HG03135 (cell line): ENCODE data around the gene LMAN1L.
A peak's percentile ranks its signal among the peaks of the same experiment; 100 is the strongest.

Source experiments
- ATAC-seq: cut with Tn5 transposase; IDR thresholded peaks from one replicate; pipeline ENCODE4 v1.9.1; 2021; ENCODE audit warnings: mild to moderate bottlenecking, moderate library complexity; ENCODE audit not compliant: unreplicated experiment

The LMAN1L gene

GRCh38 chr15:74809956-74810355 lies 2.7 kb upstream of the LMAN1L start:
- ATAC-seq = no peak

- no peak for ATAC-seq
Observed at GRCh38 chr15:74815121-74815934, 2.7 kb downstream of the LMAN1L start.

DNA sequence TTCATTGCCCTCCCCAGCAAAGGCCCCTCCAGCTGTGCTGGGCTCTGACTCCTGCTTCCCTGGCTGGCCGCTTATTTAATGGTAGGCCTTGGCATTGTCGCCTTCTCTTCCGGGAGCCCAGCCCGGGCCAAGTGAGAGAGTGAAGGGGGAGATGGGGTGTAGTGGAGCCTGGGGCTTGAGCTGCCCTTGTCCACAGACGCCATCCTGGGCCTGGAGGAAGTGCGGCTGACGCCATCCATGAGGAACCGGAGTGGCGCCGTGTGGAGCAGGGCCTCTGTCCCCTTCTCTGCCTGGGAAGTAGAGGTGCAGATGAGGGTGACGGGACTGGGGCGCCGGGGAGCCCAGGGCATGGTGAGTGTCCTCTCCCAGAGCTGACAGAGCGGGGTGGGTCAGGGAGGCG lies 3.3 kb downstream of the LMAN1L start:
- no peak for ATAC-seq

DNA sequence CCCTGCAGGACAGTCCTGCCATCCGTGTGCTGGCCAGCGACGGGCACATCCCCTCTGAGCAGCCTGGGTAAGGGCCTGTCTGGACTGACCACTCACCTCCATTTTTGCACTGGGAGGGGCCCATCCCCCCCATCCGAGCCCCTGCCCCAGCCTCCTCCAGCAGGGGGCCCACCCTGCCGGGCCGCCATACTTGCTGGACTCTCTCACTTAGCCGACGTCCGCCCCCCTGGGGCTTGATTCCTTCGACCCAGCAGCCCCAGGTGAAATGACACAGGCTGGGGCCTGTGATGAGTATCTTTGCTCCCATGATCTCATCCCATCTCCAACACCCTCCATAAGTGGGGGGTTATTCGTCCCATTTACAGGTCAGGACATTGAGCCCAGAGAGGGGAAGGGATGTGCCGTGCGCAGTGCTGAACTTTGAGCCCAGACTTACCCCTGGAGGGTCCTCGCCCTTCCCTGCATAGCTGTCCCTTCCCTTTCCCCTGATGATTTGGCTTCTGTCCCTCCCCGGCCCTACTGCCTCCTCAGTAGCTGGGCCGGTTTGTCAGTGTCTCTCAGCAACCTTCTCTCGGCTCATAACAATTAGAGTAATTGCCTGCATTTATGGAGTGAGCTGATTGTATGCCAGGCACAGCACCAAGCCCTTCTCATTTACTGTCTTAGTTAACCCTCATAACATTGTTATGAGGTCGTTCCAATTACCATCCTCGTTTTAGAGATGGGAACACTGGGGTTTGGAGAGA lies 4.2 kb downstream of the LMAN1L start:
- no peak for ATAC-seq

DNA sequence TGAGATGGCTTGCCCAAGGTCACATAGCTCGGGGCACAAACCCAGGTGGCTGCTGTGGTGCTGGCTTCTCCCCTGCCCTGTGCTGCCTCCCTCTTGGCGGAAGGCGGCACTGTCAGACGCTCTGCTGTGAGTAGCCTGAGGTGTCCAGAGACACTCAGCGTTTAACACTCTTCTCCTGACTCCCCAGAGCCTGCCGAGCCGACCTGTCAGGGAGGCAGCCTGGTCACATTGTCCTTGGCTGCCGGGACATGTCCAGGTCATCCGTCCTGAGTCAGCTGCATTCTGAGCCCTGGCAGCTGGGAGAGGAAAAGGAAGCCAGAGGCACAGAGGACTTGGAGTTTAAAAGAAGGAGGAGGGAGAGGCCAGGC lies 4.7 kb downstream of the LMAN1L start:
- ATAC-seq = no peak

DNA sequence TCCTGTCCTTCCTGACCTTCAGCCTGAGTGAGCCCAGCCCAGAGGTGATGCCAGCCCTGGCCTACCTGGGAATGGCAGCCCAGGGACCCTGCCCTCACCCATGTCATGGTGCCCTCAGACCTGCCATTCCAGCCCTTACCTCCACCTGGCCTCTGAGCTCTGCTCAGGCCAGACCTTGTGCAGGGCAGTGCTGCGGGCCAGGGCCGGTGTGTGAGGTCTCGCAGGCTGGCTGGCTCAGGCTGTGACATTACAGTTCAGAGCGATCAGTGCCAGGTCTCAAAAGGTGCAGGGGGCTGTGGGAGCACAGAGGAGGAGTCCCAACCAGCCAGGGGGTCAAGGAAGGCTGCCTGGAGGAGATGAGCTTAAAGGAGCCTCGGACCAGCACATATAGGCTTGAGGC lies 7.4 kb downstream of the LMAN1L start:
- ATAC-seq = no peak

GRCh38 chr15:74821091-74821789 lies 8.6 kb downstream of the LMAN1L start:
- ATAC-seq = peak; percentile 80

GRCh38 chr15:74821790-74822158 lies 9.1 kb downstream of the LMAN1L start:
- ATAC-seq = no peak

DNA sequence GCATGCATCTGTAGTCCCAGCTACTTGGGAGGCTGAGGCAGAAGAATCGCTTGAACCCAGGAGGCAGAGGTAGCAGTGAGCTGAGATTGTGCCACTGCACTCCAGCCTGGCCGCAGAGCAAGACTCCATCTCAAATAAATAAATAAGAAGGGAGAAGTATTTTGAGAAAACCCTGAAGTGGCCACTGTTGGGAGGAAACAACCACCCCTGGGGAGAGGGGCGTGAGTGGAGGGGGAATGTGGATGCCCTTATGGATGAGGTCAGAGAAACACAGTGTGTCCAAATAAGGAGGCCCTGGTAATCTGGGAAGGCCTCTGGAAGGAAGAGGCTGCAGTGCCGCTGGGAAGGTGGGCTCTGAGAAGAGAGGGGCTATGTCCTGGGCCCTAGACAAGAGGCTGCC lies 9.6 kb downstream of the LMAN1L start:
- ATAC-seq = no peak

- no peak for ATAC-seq
Observed at GRCh38 chr15:74823324-74823723, 10.7 kb downstream of the LMAN1L start.

DNA sequence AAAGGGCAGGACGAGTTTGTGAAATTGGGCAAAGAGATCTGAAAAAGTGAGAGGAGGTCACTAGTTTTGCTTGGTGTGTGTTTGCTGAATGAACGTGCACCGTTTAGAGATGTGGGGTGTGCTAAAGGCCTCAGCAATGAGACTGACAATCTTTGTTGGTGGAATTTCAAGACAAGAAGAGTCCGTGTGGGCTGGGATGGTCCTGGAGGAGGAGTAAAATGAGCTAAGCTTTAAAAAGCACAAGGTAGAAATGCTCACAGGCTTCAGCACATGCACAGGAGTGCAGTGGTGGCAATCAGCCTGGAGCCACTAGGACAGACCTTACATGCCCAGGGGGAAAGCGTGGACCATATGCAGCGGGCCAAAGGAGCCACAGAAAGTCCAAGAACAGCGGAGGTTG lies 12.3 kb downstream of the LMAN1L start:
- no peak for ATAC-seq

- no peak for ATAC-seq
Observed at GRCh38 chr15:74825866-74826265, 13.2 kb downstream of the LMAN1L start.

DNA sequence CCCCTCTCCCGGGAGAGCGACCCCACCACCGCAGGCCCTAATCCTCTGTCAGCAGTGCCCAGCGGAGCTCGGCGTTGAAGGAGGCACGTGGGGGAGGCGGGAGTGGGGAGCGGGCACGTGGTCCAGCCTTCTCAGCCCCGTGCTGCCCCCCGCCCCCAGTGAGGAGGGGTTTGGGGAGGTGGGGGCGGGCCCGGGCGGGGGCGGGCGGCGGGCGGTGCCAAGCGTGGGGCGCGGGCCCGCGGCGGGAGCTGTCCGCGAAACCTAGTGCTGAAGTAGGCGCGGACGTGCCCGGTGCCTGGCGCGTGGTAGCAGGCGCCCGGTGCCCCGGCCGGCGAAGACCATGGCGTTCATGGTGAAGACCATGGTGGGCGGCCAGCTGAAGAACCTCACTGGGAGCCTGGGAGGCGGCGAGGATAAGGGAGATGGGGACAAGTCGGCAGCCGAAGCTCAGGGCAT lies 13.8 kb downstream of the LMAN1L start, which contains the start of gene CPLX3:
TSS of gene CPLX3 (plus strand) at position 264 of the 456 bp plus-strand sequence. CDS start at position 341, 77 bp downstream.
- no peak for ATAC-seq

DNA sequence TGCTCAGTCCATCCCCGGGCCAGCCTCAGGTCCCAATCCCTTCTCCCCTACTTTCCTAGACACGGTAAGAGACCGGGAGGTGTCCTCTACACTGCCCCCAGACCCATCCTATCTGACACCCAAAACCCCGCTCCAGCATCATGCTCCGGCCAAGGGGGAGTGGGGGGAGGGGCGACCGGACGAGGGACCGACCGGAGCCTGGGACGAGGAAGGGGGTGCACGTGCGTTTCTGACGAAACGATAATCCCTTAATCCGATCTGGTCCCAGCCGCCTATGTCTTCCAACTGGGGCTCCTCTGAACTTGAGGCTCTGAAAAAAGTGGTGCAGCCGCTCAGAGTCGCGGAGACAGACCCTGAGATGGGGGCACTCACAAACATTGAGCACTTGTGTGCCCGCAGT lies 14.3 kb downstream of the LMAN1L start:
- no peak for ATAC-seq

DNA sequence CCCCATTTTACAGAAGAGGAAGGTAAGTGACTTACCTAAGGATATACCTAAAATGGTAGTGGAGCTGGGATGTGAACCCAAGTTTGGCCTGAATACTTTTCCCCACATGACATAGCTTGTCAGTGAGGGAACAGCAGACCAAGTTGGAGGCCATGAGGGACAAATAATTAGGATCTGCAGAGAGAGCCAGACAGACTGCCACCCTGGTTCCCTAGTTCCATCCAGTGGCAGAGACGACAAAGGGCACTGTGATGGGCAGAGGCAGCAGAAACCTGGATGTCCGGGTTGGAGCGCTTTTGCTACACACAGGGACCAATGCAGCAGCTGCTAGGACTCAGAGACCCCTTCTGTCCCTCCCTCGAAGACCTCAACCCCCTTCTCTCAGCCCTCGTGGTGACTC lies 15.0 kb downstream of the LMAN1L start:
- no peak for ATAC-seq

GRCh38 chr15:74828835-74829234 lies 16.2 kb downstream of the LMAN1L start:
- no peak for ATAC-seq

- ATAC-seq = no peak
Observed at GRCh38 chr15:74829486-74829885, 16.9 kb downstream of the LMAN1L start.

DNA sequence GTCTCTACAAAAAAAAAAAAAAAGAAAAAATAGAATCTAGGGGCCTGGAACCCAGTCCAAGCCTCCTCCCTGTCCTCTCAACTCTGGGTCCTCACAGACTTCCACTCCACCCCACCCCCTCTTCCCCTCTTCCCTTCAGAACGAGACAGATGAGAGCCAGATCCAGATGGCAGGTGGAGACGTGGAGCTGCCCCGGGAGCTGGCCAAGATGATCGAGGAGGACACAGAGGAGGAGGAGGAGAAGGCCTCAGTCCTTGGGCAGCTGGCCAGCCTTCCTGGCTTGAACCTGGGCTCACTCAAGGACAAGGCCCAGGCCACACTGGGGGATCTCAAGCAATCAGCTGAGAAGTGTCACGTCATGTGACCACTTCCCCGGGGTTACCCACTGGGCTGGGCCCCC lies 17.4 kb downstream of the LMAN1L start:
- ATAC-seq = no peak

GRCh38 chr15:74830868-74831267 lies 18.2 kb downstream of the LMAN1L start:
- no peak for ATAC-seq

- no peak for ATAC-seq
Observed at GRCh38 chr15:74831813-74832495, 19.3 kb downstream of the LMAN1L start.

GRCh38 chr15:74832826-74833225 lies 20.2 kb downstream of the LMAN1L start:
- no peak for ATAC-seq
